Right lobe of liver (tissue), 6 donors: Measurements from ENCODE around the gene CYTH1. TPM values are rescaled to one million over a fixed set of nuclear protein-coding genes. Genes with fewer than 3 reads are reported as not detected.

Source experiments
- ATAC-seq, 4 donors: fragments of 200-7000 bp; cut with Tn5 transposase; one replicate each; pipeline ENCODE4 v1.9.1; 2020; ENCODE audit warnings: mild to moderate bottlenecking in 4 of 4, moderate library complexity in 4 of 4
- DNase-seq, 3 donors: peaks; one replicate each; pipeline ENCODE4 v3.0.0-alpha.2; 2020
- H3K27ac ChIP-seq, 3 donors: fragments of 200-600 bp; one replicate each; pipeline ENCODE4 v1.8.0; 2022
- H3K27me3 ChIP-seq, 2 donors: fragments of 200-600 bp; one replicate each; pipeline ENCODE4 v1.8.0; 2022
- H3K36me3 ChIP-seq, 4 donors: fragments of 200-600 bp; sonication (generic) in 1 of 4; one replicate each; pipeline versions ENCODE4 v1.5.1 to v1.8.0; 2017 to 2022; ENCODE audit warnings: control low read depth in 1 of 4
- H3K4me1 ChIP-seq, 4 donors: fragments of 200-600 bp; sonication (generic) in 1 of 4; one replicate each; pipeline versions ENCODE4 v1.5.1 to v1.8.0; 2017 to 2022; ENCODE audit warnings: control low read depth in 1 of 4
- H3K4me3 ChIP-seq, 3 donors: fragments of 200-600 bp; one replicate each; pipeline ENCODE4 v1.8.0; 2022
- H3K9me3 ChIP-seq, 4 donors: fragments of 200-600 bp; sonication (generic) in 1 of 4; one replicate each; pipeline versions ENCODE4 v1.5.1 to v1.8.0; 2017 to 2022; ENCODE audit warnings: control low read depth in 1 of 4
- CTCF ChIP-seq, 4 donors: fragments of 200-600 bp in 3 of 4; fragments of 450-650 bp in 1 of 4; IDR thresholded peaks; one replicate each; pipeline versions ENCODE4 v1.5.1 to v1.8.0; 2016 to 2022; ENCODE audit warnings: antibody characterized with exemption in 4 of 4, mild to moderate bottlenecking in 2 of 4
- POLR2A ChIP-seq: fragments of 450-650 bp; IDR thresholded peaks from one replicate; pipeline ENCODE4 v1.6.1; 2017; ENCODE audit warnings: antibody characterized with exemption, mild to moderate bottlenecking
- WGBS: methylation state at CpG from one replicate; pipeline ENCODE4 v1.1.6; 2018; ENCODE audit warnings: low coverage, low lambda C conversion rate; ENCODE audit not compliant: insufficient coverage; ENCODE audit errors: missing lambda C conversion rate; 5-methylcytosine and 5-hydroxymethylcytosine counted together
- intact Hi-C, 2 donors: fragments of 100-400 bp; cut with DNase I; formaldehyde crosslinking; loops; one replicate each; pipeline versions ENCODE4 v1.11.2 to v1.14.1; 2022
- total RNA-seq, 6 experiments: library from RNA; depleted of rRNA in 2 of 6; stranded (reverse); fragments of >200 nt in 2 of 6; fragmentation: NEBNext Ultra II Directional in 3 of 6; extraction: Animal tissue kit (Norgen Biotek cat#: 25700) in 3 of 6; gene quantifications; one replicate each; pipeline versions ENCODE4 v1.1.0 to v1.2.4, GENCODE V29; 2016 to 2023
- donor health status: DM: no; HTN: yes; CAD: no.
- donor health status: DM: no; HTN: no; CAD: no.
- donor health status: DM: no; HTN: no; CAD: no.
- donor health status: DM: no; HTN: yes; CAD: no.
- donor health status: DM: no; HTN: yes; CAD: no.

The CYTH1 gene
- total RNA-seq, 6 experiments from 2014 or later, result 14.8 to 46.2 (median 28.8) TPM

GRCh38 chr17:78664476-78665386 lies 117.3 kb downstream of the CYTH1 start:
- Histone ChIP-seq H3K36me3 (no peaks in the 10 kb centered on the region), H3K4me1 (no peaks in the 10 kb centered on the region), H3K9me3 (no peaks in the 10 kb centered on the region), H3K4me3 (no peak overlapping the region), H3K27ac (no peak overlapping the region), H3K27me3 (no peaks in the 10 kb centered on the region)
- ATAC-seq, result peak; percentile 9 to 45 (median 33)
- no peak for DNase-seq
- intact Hi-C loops, result no loop called here
- 82% methylated on average over 5 of the region's 24 CpGs for WGBS
- TF ChIP-seq POLR2A (no peak), CTCF (IDR thresholded peaks at IDR 0.05) (no peak)

GRCh38 chr17:78661093-78661770 lies 120.8 kb downstream of the CYTH1 start:
- Histone ChIP-seq H3K4me3 (no peak overlapping the region), H3K27me3 (no peaks in the 10 kb centered on the region), H3K4me1 (no peaks in the 10 kb centered on the region), H3K9me3 (no peaks in the 10 kb centered on the region), H3K36me3 (no peaks in the 10 kb centered on the region), H3K27ac (no peak overlapping the region)
- ATAC-seq (no peak), DNase-seq (no peak)
- intact Hi-C loops, result no loop called here
- 58% methylated on average over 14 of the region's 17 CpGs for WGBS
- no peak for TF ChIP-seq POLR2A
- TF ChIP-seq CTCF (IDR thresholded peaks at IDR 0.05), result no peak

GRCh38 chr17:78659546-78659945 lies 122.5 kb downstream of the CYTH1 start:
- 79% methylated on average over 6 of the region's 12 CpGs for WGBS
- ATAC-seq (no peak), DNase-seq (no peak)
- Histone ChIP-seq H3K4me3 (no peak overlapping the region), H3K4me1 (no peaks in the 10 kb centered on the region), H3K36me3 (no peaks in the 10 kb centered on the region), H3K9me3 (no peaks in the 10 kb centered on the region), H3K27ac (no peak overlapping the region), H3K27me3 (no peaks in the 10 kb centered on the region)
- intact Hi-C loops, result no loop called here
- TF ChIP-seq POLR2A, result no peak
- no peak for TF ChIP-seq CTCF (IDR thresholded peaks at IDR 0.05)

GRCh38 chr17:78658281-78658785 lies 123.7 kb downstream of the CYTH1 start:
- Histone ChIP-seq H3K27me3 (no peaks in the 10 kb centered on the region), H3K27ac (no peak overlapping the region), H3K36me3 (no peaks in the 10 kb centered on the region), H3K9me3 (no peaks in the 10 kb centered on the region), H3K4me1 (no peaks in the 10 kb centered on the region), H3K4me3 (no peak overlapping the region)
- 89% methylated on average over 12 of the region's 18 CpGs for WGBS
- no peak for TF ChIP-seq CTCF (IDR thresholded peaks at IDR 0.05)
- TF ChIP-seq POLR2A, result no peak
- intact Hi-C loops, result no loop called here
- no peak for DNase-seq
- ATAC-seq, result peak in 1 of 4 donors; percentile 28
